Testis (tissue), 3 donors: Measurements from ENCODE around the gene FEN1. TPM values are rescaled to one million over a fixed set of nuclear protein-coding genes. Genes with fewer than 3 reads are reported as not detected.

ENCODE experiments used
- DNase-seq: peaks from one replicate; pipeline ENCODE4 v3.0.0-alpha.2; 2019
- H3K27ac ChIP-seq, 2 donors: fragments of 200-600 bp; sonication (generic); one replicate each; pipeline ENCODE4 v1.5.1; 2019
- H3K27me3 ChIP-seq: fragments of 200-600 bp; sonication (generic); one replicate; pipeline ENCODE4 v1.5.1; 2019
- H3K36me3 ChIP-seq: fragments of 200-600 bp; sonication (generic); one replicate; pipeline ENCODE4 v1.5.1; 2017; ENCODE audit warnings: low read depth; ENCODE audit errors: missing control alignments
- H3K4me1 ChIP-seq: fragments of 200-600 bp; sonication (generic); one replicate; pipeline ENCODE4 v1.5.1; 2019
- H3K4me3 ChIP-seq, 2 donors: fragments of 200-600 bp; sonication (generic); one replicate each; pipeline ENCODE4 v1.5.1; 2017 to 2019
- H3K9me3 ChIP-seq: fragments of 200-600 bp; sonication (generic); one replicate; pipeline ENCODE4 v1.5.1; 2017
- CTCF ChIP-seq, 3 experiments: fragments of 450-650 bp in 2 of 3; fragments of 200-600 bp in 1 of 3; sonication (generic) in 1 of 3; IDR thresholded peaks; one replicate each; pipeline ENCODE4 v1.5.1; 2016 to 2019; ENCODE audit warnings: antibody characterized with exemption in 3 of 3, mild to moderate bottlenecking in 2 of 3, moderate library complexity in 1 of 3
- POLR2A ChIP-seq: fragments of 450-650 bp; IDR thresholded peaks from one replicate; pipeline ENCODE4 v1.6.1; 2017; ENCODE audit warnings: antibody characterized with exemption, mild to moderate bottlenecking, moderate library complexity
- WGBS, 2 donors: methylation state at CpG; one replicate each; pipeline ENCODE4 v1.1.5; 2018; 5-methylcytosine and 5-hydroxymethylcytosine counted together
- intact Hi-C: fragments of 100-400 bp; cut with DNase I; formaldehyde crosslinking; loops from one replicate; pipeline ENCODE4 v1.15.1; 2023; ENCODE audit warnings: low total_unique reads
- polyA plus RNA-seq: library from polyadenylated mRNA; stranded (reverse); fragments of 350-450 nt; fragmentation: Illumina TruSeq; extraction: RNeasy Lipid Tissue Mini Kit (QIAGEN cat#74804); gene quantifications from one replicate; pipeline ENCODE4 v1.2.3, GENCODE V29; 2014; ENCODE audit warnings: low read depth, low replicate concordance; ENCODE audit not compliant: insufficient read depth
- total RNA-seq, 2 donors: library from RNA; depleted of rRNA; stranded (reverse); fragments of >200 nt; gene quantifications; one replicate each; pipeline ENCODE4 v1.2.3, GENCODE V29; 2016

FEN1 gene
- total and polyA plus RNA-seq, 3 donors from 2014 or later: 22.7 to 31.5 (median 27.3) TPM

GRCh38 chr11:61778357-61778886, 14.3 kb upstream of the FEN1 start:
- no peak for TF ChIP-seq POLR2A
- no peak for TF ChIP-seq CTCF (IDR thresholded peaks at IDR 0.05)

GRCh38 chr11:61778920-61779650, 13.6 kb upstream of the FEN1 start:
- H3K36me3 ChIP-seq: no peaks in the 10 kb centered on the region
- DNase-seq: no peak
- no peak overlapping the region for H3K4me3 ChIP-seq
- WGBS, 2 donors: 90 to 92% methylated on average over 18 to 24 of the region's 24 CpGs
- no peaks in the 10 kb centered on the region for H3K9me3 ChIP-seq
- peaks cover 18% of the 10 kb centered on the region for H3K4me1 ChIP-seq
- TF ChIP-seq POLR2A (no peak), CTCF (IDR thresholded peaks at IDR 0.05) (no peak)
- H3K27me3 ChIP-seq: no peaks in the 10 kb centered on the region
- no peak overlapping the region for H3K27ac ChIP-seq
- intact Hi-C loops: no loop called here

More at GRCh38 chr11:61778357-61778886, 14.3 kb upstream of the FEN1 start:
- Histone ChIP-seq H3K27ac (no peak overlapping the region), H3K9me3 (no peaks in the 10 kb centered on the region), H3K4me1 (peaks cover 18% of the 10 kb centered on the region), H3K4me3 (no peak overlapping the region), H3K27me3 (no peaks in the 10 kb centered on the region), H3K36me3 (no peaks in the 10 kb centered on the region)
- DNase-seq: no peak
- intact Hi-C loops: no loop called here
- WGBS, 2 donors: 84 to 94% methylated on average over 2 to 11 of the region's 11 CpGs

- DNase-seq: no peak
- TF ChIP-seq CTCF (IDR thresholded peaks at IDR 0.05) (no peak), POLR2A (no peak)
- Histone ChIP-seq H3K27me3 (no peaks in the 10 kb centered on the region), H3K27ac (no peak overlapping the region), H3K4me3 (no peak overlapping the region), H3K4me1 (peaks cover 18% of the 10 kb centered on the region), H3K36me3 (no peaks in the 10 kb centered on the region), H3K9me3 (no peaks in the 10 kb centered on the region)
- WGBS, 2 donors: 93 to 94% methylated on average over 9 to 14 of the region's 14 CpGs
- intact Hi-C loops: no loop called here
Observed at GRCh38 chr11:61779666-61780525, 12.8 kb upstream of the FEN1 start.

- Histone ChIP-seq H3K4me3 (no peak overlapping the region), H3K27ac (no peak overlapping the region), H3K4me1 (peaks cover 18% of the 10 kb centered on the region), H3K9me3 (no peaks in the 10 kb centered on the region), H3K36me3 (no peaks in the 10 kb centered on the region), H3K27me3 (no peaks in the 10 kb centered on the region)
- no peak for DNase-seq
- WGBS, 2 donors: 90 to 92% methylated on average over 9 of the region's 9 CpGs
- intact Hi-C loops: no loop called here
- TF ChIP-seq POLR2A (no peak), CTCF (IDR thresholded peaks at IDR 0.05) (no peak)
Observed at GRCh38 chr11:61780581-61781162, 12.0 kb upstream of the FEN1 start.
